GM13977 (cell line): ENCODE results near the gene LCE3C.
"Not testable (repeated sequence)": the region's sequence is repeated elsewhere in the genome, so short reads cannot be mapped to it uniquely, and the experiment has no call there.

Experiments
- DNase-seq: peaks from one replicate; pipeline ENCODE4 v3.0.0; 2012; ENCODE audit warnings: low spot score
- CTCF ChIP-seq: IDR thresholded peaks from 2 replicates; pipeline ENCODE4 v1.5.1; 2012; ENCODE audit warnings: mild to moderate bottlenecking, control low read depth; ENCODE audit not compliant: insufficient read depth; ENCODE audit errors: extremely low read depth, missing control alignments
- in situ Hi-C: fragments of 300-500 bp; cut with MboI; formaldehyde crosslinking; loops from one replicate; pipeline ENCODE4 v1.12.0; 2022; ENCODE audit warnings: low sequenced_read_pairs, low pct_unique_long_range_greater_than_20kb, mixed read lengths, inconsistent platforms; ENCODE audit not compliant: unreplicated experiment

Gene LCE3C

GRCh38 chr1:152599934-152600333, at the start of gene LCE3C:
TSS of gene LCE3C (plus strand) at chr1:152600234. CDS start at chr1:152600732, 498 bp downstream.
- no peak for TF ChIP-seq CTCF
- in situ Hi-C loops: no loop called here
- no peak for DNase-seq

- in situ Hi-C loops: no loop called here
- TF ChIP-seq CTCF: no peak
- peak; percentile 37 for DNase-seq
Measured at GRCh38 chr1:152565115-152565514, 34.9 kb upstream of the LCE3C start.

DNA sequence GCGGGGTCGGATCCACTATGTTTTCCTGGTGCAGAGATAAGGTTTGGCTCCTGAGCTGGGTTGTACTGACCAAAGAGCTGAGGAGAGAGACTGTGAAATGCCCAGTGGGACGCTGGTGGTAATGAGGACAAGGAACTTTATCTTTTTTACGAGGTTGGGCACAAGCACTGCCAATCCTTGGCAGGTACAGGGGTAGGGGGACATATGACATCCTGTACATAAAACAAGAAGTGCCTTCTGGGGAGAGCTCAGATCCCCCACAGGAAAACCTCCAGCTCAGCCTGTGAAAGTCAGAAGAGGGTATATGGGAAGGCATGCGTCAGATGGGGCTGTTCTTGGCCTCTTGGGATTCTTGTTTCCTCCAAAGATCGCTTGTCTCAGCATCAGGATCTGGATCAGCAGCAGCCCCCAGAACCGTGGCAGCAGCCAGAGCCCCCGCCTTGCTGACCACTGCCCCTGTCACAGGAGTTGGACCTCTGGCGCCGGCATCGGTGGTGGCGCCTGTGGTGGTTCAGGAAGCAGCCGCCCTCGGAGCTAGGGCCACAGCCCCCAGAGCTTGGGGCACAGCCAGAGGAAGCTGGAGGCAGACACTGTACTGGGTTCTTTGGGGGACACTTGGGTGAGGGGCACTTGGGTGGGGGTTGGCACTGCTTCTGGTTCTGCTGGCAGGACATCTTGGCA, 34.4 kb upstream of the LCE3C start:
- in situ Hi-C loops: no loop called here
- no peak for TF ChIP-seq CTCF
- DNase-seq: no peak

DNA sequence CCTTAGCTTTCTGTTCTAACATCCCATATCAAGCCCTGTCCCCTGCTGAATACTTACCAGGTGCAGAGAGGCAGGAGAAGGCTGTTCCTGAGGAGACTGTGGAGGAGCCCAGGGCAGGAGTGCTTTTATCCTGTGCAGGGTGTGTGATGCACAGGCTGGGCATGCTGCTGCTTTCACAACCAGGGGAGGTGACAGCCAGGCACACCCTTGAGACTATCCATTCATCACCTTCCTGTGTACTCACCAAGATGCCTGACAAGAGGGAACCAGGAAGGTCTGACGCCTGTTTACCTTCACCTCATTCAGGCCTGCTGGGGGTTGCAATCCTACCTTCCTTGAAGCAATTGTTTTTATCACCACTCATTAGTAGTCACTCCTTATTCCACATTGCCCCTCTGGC, 33.4 kb upstream of the LCE3C start, which contains the start of gene LCE3E:
Gene LCE3E, minus strand, starts transcription at position 100 of the 400 bp plus-strand sequence. CDS start 572 bp downstream, outside the sequence.
- no peak for DNase-seq
- in situ Hi-C loops: no loop called here
- TF ChIP-seq CTCF: no peak

DNA sequence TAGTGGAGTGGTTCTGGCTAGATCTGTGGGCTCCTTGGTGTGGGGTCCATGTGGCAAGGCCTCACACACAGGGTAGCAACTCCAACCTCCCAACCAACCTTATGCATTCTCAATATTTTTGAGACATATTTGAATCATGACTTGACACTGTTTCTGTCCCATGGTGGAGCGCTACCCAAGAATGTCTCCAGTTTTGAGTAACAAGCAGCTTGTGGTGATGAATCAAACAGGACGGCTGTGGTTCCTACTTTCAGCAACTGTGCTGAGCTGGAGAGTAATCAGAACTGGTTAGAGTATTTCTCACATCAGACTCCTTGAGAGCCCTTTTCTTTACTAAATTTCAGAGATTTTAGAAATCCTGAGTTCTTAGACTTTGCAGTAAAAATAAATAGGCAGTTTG, 22.9 kb upstream of the LCE3C start:
- no peak for TF ChIP-seq CTCF
- in situ Hi-C loops: no loop called here
- DNase-seq: peak; percentile 52

GRCh38 chr1:152579526-152579925, 20.5 kb upstream of the LCE3C start:
- in situ Hi-C loops, DNase-seq: not testable (repeated sequence)

- in situ Hi-C loops: no loop called here
- TF ChIP-seq CTCF: no peak
- DNase-seq: no peak
Measured at GRCh38 chr1:152580433-152580832, 19.6 kb upstream of the LCE3C start, which contains the start of gene LCE3D. TSS of gene LCE3D (minus strand) at chr1:152580516. CDS start at chr1:152579936, 580 bp downstream.
